HG03354 (cell line): ENCODE data around the gene C1orf53.
"Not testable (repeated sequence)": the region's sequence is repeated elsewhere in the genome, so short reads cannot be mapped to it uniquely, and the experiment has no call there.

ENCODE experiments used
- ATAC-seq: cut with Tn5 transposase; IDR thresholded peaks from one replicate; pipeline ENCODE4 v1.9.1; 2021; ENCODE audit warnings: mild to moderate bottlenecking; ENCODE audit not compliant: unreplicated experiment, poor library complexity, severe bottlenecking

C1orf53 gene

DNA sequence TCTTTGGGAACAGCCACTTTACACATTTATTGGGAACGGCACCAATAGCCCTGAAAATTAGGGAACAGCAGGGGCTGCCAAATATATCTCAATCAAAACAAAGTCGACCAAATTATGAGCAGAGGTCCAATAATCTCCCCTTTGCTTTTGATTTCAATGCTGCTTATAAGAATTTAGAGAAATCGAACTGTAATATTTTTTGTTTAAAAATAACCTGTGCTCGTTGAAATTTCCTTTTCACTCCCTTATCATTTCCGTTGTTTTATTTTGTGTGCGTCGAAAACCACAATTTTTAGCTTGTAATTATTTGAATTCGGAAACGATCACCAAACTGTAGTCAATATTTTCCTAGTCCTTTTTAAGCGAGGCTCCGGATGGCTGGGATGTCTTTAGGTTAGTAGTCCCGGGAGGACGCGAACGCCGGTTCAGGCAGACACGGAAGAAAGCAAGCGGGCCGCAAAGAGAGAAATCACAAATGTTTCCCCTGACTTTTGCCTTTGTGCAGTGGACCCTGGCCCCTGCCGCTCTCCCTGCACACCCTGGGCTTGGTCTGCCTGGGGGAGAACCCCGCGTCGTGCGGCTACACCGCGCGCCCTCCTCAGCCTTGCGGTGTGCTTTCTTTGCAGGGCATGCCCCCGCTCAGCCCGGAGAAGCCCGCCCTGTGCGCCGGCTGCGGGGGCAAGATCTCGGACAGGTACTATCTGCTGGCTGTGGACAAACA is 17.1 kb downstream of the C1orf53 start:
- no peak for ATAC-seq

GRCh38 chr1:197920067-197920396 is 17.6 kb downstream of the C1orf53 start:
- no peak for ATAC-seq

DNA sequence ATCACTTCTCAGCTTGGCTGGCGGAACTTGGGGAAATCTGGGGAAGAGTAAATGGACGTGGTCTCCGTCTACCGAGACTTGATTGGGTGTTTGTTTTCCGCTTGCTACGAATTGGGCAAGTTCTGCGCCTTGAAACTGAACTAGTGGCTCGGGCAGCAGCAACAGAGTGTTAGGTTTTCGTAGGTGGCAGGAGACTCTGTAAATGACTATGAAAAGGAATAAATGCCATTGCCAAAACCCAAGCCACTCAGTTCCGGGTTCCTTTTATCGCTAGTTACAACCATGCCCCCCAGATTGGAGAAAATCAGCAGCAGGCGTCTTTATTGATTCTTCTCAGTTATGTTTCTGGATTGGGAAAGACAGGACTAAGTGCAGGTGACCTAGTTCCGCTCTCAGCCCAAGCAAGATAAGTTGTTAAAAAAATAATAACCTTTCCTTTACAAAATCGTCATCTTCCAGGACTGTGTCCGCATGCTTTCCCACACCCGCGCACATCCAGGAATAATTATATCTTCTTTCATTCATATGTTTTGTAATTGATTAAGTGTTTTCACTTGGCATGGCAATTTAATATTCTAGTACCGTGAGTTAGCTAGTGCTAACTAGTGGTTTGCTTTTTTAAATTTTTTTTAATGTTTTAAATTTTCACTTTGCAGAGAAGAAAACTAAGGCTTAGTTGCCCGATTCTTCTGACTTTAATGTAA is 18.1 kb downstream of the C1orf53 start:
- no peak for ATAC-seq

GRCh38 chr1:197921235-197922069 is 19.0 kb downstream of the C1orf53 start:
- ATAC-seq = no peak

GRCh38 chr1:197922070-197922390 is 19.6 kb downstream of the C1orf53 start:
- no peak for ATAC-seq

DNA sequence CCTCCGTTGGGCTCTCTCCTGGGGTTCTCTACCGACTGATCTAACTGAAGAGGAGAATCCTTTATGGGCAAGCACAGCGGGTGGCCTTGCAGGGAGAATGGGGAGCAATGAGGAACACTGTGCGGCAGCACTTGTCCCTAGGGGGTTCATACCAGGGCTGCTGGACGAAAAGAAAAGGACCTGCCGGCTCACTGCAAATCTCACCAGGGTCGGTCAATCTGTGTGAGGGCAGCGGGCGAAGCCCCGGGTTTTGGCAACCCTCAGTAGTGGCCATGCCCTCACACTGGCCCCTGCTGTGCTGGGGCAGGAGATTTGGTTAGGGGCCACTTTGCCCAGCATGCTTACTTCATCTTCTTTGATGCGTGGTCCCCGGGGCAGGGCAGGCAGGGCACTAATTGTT is 20.6 kb downstream of the C1orf53 start:
- ATAC-seq = no peak

DNA sequence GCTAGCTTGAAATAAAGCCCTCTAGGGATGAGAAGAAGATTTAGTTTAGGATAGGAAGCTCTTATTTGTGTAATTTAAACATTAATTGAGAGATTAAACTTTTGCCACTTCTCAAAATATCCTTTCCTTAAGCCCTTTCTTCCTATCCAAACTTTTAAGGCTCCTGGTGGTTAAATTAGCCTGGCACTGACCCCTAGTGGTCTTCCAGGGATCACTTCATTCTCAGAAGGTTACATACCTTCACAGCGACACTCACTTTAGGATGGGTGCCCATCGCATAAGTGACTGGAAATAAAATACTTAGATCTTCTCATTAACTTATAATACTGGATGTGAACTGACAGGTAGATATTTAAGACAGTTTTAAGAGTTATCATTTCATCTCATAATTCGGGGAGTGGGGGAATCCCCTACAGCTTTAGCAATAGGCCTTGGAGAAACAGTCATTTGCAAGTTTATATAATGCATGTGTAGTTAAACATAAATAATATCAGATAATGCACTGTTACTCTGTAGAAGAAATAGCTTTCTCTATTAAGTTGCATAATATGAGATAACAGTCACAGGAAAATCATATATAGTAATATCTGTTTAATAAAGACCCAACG is 22.2 kb downstream of the C1orf53 start:
- ATAC-seq = peak; percentile 82

GRCh38 chr1:197927908-197928665 is 25.7 kb downstream of the C1orf53 start:
- no peak for ATAC-seq

DNA sequence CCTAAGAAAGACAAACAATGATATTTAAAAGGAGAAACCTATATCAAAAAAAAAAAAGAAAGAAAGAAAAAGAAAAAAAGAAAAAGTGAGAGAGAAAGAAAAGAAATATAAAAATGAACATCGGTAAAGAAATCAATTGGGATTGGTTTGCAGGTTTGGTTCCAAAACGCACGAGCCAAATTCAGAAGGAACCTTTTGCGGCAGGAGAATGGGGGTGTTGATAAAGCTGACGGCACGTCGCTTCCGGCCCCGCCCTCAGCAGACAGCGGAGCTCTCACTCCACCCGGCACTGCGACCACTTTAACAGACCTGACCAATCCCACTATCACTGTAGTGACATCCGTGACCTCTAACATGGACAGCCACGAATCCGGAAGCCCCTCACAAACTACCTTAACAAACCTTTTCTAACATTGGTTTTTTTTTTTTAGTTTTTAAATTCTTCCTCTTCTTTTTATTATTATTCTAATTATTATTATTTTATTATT is 26.5 kb downstream of the C1orf53 start:
- no peak for ATAC-seq

DNA sequence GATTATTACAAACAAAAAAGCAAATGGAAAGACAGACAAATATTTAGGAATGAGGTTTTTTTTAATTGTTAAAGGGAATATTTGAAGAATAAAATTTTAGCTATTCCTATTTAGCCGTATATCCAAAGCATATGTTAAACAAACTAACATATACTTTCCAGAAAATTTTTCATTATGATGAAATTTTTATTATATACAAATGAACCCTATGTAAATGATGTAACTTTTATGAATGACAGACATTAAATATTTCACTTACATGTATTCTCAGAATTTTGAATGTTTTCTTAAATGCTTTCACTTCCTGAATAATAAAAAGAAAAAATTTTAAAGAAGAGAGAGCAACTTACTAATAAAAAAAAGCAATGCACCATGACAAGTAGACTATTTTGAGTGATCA is 30.6 kb downstream of the C1orf53 start:
- no peak for ATAC-seq

- ATAC-seq = no peak
These were observed 31.2 kb downstream of the C1orf53 start for GRCh38 chr1:197933647-197934046.

DNA sequence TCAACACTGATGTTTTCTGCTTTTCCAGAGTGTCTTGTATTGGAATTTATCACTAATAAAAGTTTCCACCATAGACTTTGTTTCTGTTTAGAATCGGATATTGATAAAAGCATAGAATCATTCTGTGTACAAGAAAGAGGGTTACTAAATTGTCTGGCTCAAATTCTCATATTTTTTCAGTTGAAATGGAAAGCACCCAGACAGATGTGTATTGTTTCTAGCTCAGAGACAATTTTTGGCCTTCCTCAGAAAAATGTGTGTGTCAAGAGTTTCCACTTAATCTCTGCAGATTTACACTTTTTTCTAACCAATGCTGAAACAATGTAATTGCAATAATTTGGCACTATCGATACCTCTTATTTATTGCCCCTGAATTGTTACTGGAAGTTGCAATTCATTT is 35.0 kb downstream of the C1orf53 start:
- no peak for ATAC-seq

DNA sequence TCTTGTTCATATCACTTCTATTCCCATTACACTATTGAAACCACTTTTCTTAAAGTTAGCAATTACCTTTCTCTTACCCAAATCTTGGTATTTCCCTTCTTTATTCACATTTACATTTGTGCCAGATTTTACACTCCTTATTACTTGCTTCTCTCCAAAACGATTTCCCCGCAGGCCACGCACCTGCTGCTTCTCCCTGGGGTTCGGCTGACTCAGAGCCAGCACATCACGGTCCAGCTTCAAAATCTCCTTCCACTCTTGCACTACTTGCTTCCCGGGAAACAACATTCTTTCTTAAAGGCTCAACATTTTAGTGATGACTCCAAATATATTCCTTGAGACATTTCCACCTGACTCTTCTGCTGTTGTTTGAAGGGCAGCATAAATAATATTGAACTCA is 35.5 kb downstream of the C1orf53 start:
- no peak for ATAC-seq

- ATAC-seq = not testable (repeated sequence)
These were observed 36.9 kb downstream of the C1orf53 start for GRCh38 chr1:197939159-197939980.

DNA sequence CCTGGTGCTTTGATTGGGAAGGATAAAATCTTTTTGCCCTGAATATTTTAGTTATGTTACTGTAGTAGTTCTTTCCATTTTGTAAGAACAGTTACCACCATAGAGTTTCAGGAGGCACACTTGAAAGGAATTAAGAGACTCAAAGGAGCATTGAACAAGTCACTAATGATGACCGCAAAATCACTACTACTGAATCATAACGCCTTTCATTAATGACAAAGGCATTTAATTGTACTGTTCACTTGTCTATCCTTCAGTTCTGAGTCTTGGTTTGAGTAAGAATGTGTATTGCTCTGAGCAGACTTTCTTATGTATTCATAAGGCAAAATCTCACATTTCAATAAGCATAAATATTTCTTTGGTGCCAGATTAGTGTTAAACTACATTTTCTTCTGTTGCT is 39.6 kb downstream of the C1orf53 start:
- no peak for ATAC-seq

GRCh38 chr1:197944485-197944884 is 42.1 kb downstream of the C1orf53 start:
- no peak for ATAC-seq

- no peak for ATAC-seq
These were observed 46.8 kb downstream of the C1orf53 start for GRCh38 chr1:197948926-197949899.

GRCh38 chr1:197951089-197951488 is 48.7 kb downstream of the C1orf53 start:
- ATAC-seq = no peak
